VCaP (cell line): ENCODE measurements around the gene EPHA3.

ENCODE experiments used
- H3K27ac ChIP-seq: fragments of 450-650 bp; 2 replicates; pipeline ENCODE4 v1.5.1; 2017
- TF ChIP-seq, protein P1 (sequence below): fragments of 450-650 bp; conservative IDR thresholded peaks from 2 replicates; pipeline ENCODE4 v1.5.1; 2017; ENCODE audit warnings: mild to moderate bottlenecking, moderate library complexity

Gene EPHA3

GRCh38 chr3:89504432-89504831, 397.0 kb downstream of the EPHA3 start:
- TF ChIP-seq, protein P1, sequence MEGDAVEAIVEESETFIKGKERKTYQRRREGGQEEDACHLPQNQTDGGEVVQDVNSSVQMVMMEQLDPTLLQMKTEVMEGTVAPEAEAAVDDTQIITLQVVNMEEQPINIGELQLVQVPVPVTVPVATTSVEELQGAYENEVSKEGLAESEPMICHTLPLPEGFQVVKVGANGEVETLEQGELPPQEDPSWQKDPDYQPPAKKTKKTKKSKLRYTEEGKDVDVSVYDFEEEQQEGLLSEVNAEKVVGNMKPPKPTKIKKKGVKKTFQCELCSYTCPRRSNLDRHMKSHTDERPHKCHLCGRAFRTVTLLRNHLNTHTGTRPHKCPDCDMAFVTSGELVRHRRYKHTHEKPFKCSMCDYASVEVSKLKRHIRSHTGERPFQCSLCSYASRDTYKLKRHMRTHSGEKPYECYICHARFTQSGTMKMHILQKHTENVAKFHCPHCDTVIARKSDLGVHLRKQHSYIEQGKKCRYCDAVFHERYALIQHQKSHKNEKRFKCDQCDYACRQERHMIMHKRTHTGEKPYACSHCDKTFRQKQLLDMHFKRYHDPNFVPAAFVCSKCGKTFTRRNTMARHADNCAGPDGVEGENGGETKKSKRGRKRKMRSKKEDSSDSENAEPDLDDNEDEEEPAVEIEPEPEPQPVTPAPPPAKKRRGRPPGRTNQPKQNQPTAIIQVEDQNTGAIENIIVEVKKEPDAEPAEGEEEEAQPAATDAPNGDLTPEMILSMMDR, result no peak
- no peak overlapping the region for H3K27ac ChIP-seq

DNA sequence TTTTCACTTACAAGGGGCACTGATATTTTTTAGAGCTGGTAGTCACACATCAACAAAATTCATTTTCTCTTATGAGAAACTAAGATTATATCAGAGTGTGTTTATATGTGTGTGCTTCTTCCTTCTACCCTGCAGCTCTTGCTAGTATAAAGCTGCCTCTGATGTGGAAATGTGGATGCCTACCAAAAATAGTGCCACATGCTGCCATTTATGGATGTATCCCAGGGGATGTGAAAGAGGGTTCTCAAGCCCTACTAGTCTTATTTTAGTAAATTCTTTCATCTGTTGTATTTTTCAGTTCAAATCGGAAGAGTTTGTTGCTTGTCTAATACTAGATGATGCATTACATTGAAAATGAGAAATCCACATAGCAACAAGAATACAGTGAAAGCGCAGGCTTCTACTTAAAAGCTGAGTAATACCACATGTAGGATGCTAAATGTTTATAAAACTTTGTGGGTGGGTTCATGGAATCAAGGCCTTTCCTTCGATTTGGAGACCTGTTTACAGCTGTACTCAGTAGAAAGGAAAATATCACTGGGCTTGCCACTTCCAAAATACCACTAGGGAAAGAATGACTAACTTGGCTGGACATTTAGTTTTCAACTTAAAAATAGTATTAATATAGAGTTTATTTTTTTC, 399.2 kb downstream of the EPHA3 start:
- TF ChIP-seq, protein P1, result no peak
- no peak overlapping the region for H3K27ac ChIP-seq

DNA sequence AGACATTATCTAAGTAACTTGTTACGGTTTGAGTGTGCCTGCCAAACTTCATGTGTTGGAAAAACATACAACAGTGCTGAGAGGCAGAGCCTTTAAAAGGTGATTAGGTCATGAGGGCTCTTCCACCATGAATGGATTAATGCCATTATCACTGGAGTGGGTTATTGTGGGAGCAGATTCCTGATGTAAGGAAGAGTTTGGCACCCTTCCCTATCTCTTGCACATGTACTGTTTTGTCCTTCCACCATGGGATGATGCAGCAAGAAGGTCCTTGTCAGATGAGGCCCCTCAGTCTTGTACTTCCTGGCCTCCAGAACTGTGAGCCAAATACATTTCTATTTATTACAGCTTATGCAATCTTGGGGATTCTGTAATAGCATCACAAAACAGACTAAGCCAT, 413.9 kb downstream of the EPHA3 start:
- no peak overlapping the region for H3K27ac ChIP-seq
- TF ChIP-seq, protein P1, result no peak

GRCh38 chr3:89522155-89522554, 414.7 kb downstream of the EPHA3 start:
- H3K27ac ChIP-seq, result no peak overlapping the region
- TF ChIP-seq, protein P1, result no peak

DNA sequence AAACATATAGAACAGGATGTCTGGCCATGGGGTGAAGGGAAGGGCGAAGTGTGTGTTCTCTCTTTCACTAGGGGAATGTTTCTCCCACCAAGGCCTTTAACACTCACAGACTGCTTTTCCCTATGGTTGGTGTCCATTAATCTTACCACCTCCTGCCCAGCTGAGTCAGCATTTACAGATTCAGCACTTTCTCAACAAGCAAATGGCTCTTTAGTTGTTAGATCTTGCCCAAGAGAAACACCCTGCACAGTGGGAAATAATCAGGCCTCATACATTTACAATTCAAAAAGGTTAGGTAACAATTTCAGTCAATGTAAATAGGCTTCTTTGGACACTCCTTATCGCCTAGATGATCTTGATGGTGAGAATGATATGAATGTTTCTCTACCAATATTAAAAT, 418.2 kb downstream of the EPHA3 start:
- no peak overlapping the region for H3K27ac ChIP-seq
- TF ChIP-seq, protein P1, result no peak

DNA sequence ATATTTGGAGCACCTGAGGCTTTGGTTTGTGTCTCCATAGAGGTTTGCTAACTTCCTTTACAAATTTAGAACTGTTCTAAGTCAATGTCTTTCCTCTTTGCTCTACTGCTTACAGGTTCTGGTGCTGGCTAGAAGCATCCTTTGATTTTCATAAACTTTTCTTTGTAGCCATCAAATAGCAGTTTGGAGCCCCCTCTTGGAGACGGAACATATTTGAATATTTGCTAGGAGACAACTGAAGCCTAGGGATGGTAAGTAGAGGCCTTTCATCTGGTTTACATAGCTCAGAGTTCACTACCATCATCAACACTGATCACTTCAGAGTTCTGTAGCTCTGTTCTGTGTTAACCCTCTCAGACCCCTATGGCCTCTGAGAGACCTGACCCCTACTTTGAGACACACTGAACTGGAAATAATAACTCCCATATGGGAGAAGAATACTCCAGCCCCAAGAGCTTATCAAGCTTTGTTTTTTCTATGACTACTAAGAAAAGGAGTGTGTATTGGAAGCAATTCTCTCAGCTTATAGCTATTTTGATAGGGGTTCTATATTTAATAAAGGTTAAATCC, 420.4 kb downstream of the EPHA3 start:
- H3K27ac ChIP-seq, result no peak overlapping the region
- TF ChIP-seq, protein P1, result no peak
